B cell (primary cell): ENCODE measurements around the gene TMEM63A. TPM values are rescaled to one million over a fixed set of nuclear protein-coding genes. Genes with fewer than 3 reads are reported as not detected.

Source experiments
- ATAC-seq: fragments of 200-7000 bp; cut with Tn5 transposase; one replicate; pipeline ENCODE4 v1.10.0; 2021; ENCODE audit warnings: low read depth, mild to moderate bottlenecking, moderate number of reproducible peaks, moderate library complexity
- CTCF ChIA-PET: fragments of 350-600 bp; sonication (Branson Sonifier 250); formaldehyde crosslinking; loops from one replicate; lab custom pipeline; 2021; ENCODE audit warnings: antibody characterized with exemption, inconsistent platforms; lab: Charles Lee
- POLR2A ChIA-PET: fragments of 350-600 bp; sonication (Branson Sonifier 250); formaldehyde crosslinking; loops from one replicate; lab custom pipeline; 2021; ENCODE audit warnings: antibody characterized with exemption; lab: Charles Lee
- DNase-seq: peaks from one replicate; pipeline ENCODE4 v3.0.0; 2013
- H2AFZ ChIP-seq: 2 replicates; pipeline ENCODE4 v1.6.1; 2012; ENCODE audit warnings: mild to moderate bottlenecking, low read depth, low read length; ENCODE audit not compliant: insufficient read depth, poor library complexity, severe bottlenecking
- H3K27ac ChIP-seq, 2 donors: 1 replicate in 1 of 2; 2 replicates in 1 of 2; pipeline ENCODE4 v1.5.1; 2012 to 2013; ENCODE audit warnings: low read length in 2 of 2, mild to moderate bottlenecking in 2 of 2, moderate library complexity in 1 of 2
- H3K27me3 ChIP-seq, 4 experiments: fragments of 200-600 bp in 1 of 4; sonication (generic) in 1 of 4; replicated peaks in 1 of 4; 1 replicate in 2 of 4; 2 replicates in 2 of 4; pipeline versions ENCODE4 v1.6.1 to v1.7.0; 2013 to 2016; ENCODE audit warnings: low read length in 3 of 4, mild to moderate bottlenecking in 2 of 4, mixed read lengths in 1 of 4, moderate library complexity in 1 of 4; ENCODE audit not compliant: insufficient read depth in 4 of 4, control insufficient read depth in 3 of 4; ENCODE audit errors: control extremely low read depth in 1 of 4
- H3K36me3 ChIP-seq, 2 experiments: replicated peaks in 1 of 2; 1 replicate in 1 of 2; 2 replicates in 1 of 2; pipeline versions ENCODE4 v1.6.1 to v1.7.1; 2013; ENCODE audit warnings: low read length in 1 of 2; ENCODE audit not compliant: insufficient read depth in 2 of 2, control insufficient read depth in 1 of 2; ENCODE audit errors: control extremely low read depth in 1 of 2, extremely low read depth in 1 of 2
- H3K4me1 ChIP-seq, 2 donors: fragments of 200-600 bp in 1 of 2; sonication (generic) in 1 of 2; 1 replicate in 1 of 2; 2 replicates in 1 of 2; pipeline versions ENCODE4 v1.5.1 to v1.6.1; 2013 to 2017; ENCODE audit warnings: low read length in 2 of 2; ENCODE audit not compliant: control insufficient read depth in 2 of 2, insufficient read depth in 2 of 2
- H3K4me2 ChIP-seq: replicated peaks from 2 replicates; pipeline ENCODE3; 2012; ENCODE audit warnings: mild to moderate bottlenecking, low read depth, low read length; ENCODE audit not compliant: poor library complexity, severe bottlenecking
- H3K4me3 ChIP-seq, 5 experiments: fragments of 200-600 bp in 1 of 5; sonication (generic) in 1 of 5; 1 replicate in 3 of 5; 2 replicates in 2 of 5; pipeline versions ENCODE4 v1.5.1 to v1.7.0; 2011 to 2016; ENCODE audit warnings: low read length in 4 of 5, mild to moderate bottlenecking in 4 of 5, low read depth in 2 of 5, control low read depth in 1 of 5, moderate library complexity in 1 of 5; ENCODE audit not compliant: insufficient read depth in 1 of 5; ENCODE audit errors: control extremely low read depth in 1 of 5, extremely low read depth in 1 of 5
- H3K79me2 ChIP-seq: fragments of 200-600 bp; sonication (generic); one replicate; pipeline ENCODE4 v1.6.0; 2016; ENCODE audit warnings: low read length; ENCODE audit not compliant: control insufficient read depth, insufficient read depth
- H3K9ac ChIP-seq: fragments of 200-600 bp; sonication (generic); 2 replicates; pipeline ENCODE4 v1.6.1; 2017; ENCODE audit warnings: mild to moderate bottlenecking, low read length, moderate library complexity
- H3K9me3 ChIP-seq, 3 donors: one replicate each; pipeline versions ENCODE4 v1.6.1 to v1.7.1; 2013; ENCODE audit warnings: low read length in 2 of 3; ENCODE audit not compliant: control insufficient read depth in 2 of 3, insufficient read depth in 1 of 3; ENCODE audit errors: control extremely low read depth in 1 of 3
- H4K20me1 ChIP-seq: 2 replicates; pipeline ENCODE4 v1.6.0; 2012; ENCODE audit warnings: mild to moderate bottlenecking, low read length; ENCODE audit not compliant: insufficient read depth, control insufficient read depth, poor library complexity, severe bottlenecking
- H3K27ac Mint-ChIP-seq: one replicate; pipeline ENCODE4 v1.8.0; 2021; ENCODE audit warnings: mixed read lengths
- H3K27me3 Mint-ChIP-seq: one replicate; pipeline ENCODE4 v1.8.0; 2021; ENCODE audit warnings: mixed read lengths
- H3K4me1 Mint-ChIP-seq: one replicate; pipeline ENCODE4 v1.8.0; 2021; ENCODE audit warnings: mixed read lengths
- H3K4me3 Mint-ChIP-seq: one replicate; pipeline ENCODE4 v1.8.0; 2021; ENCODE audit warnings: mixed read lengths
- H3K9me3 Mint-ChIP-seq: one replicate; pipeline ENCODE4 v1.8.0; 2022; ENCODE audit warnings: mixed read lengths; ENCODE audit not compliant: insufficient read depth
- EZH2 ChIP-seq: IDR thresholded peaks from 2 replicates; pipeline ENCODE4 v1.6.1; 2012; ENCODE audit warnings: borderline replicate concordance, low read depth, mild to moderate bottlenecking, moderate library complexity, low read length; ENCODE audit not compliant: insufficient read depth, poor library complexity, severe bottlenecking
- WGBS: methylation state at CpG from one replicate; pipeline ENCODE4 v1.1.5; 2013; ENCODE audit warnings: missing lambda C conversion rate; ENCODE audit not compliant: insufficient coverage; 5-methylcytosine and 5-hydroxymethylcytosine counted together
- intact Hi-C: fragments of 100-400 bp; cut with micrococcal nuclease; formaldehyde crosslinking; loops from one replicate; pipeline ENCODE4 v1.10.0; 2022
- polyA plus RNA-seq: library from polyadenylated mRNA; depleted of rRNA; stranded (reverse); fragments of >200 nt; gene quantifications from 2 replicates; pipeline ENCODE4 v1.2.3, GENCODE V29; 2012
- total RNA-seq, 2 donors: library from RNA; stranded (reverse); fragments of 120-200 nt in 1 of 2; gene quantifications; 1 replicate in 1 of 2; 2 replicates in 1 of 2; pipeline versions ENCODE4 v1.2.3 to v1.2.4, GENCODE V29; 2013 to 2022
- TF ChIP-seq, protein P1 (sequence below): fragments of 200-600 bp; IDR thresholded peaks from one replicate; pipeline ENCODE4 v1.8.0; 2022; ENCODE audit warnings: antibody characterized with exemption, mild to moderate bottlenecking

TMEM63A gene
- total and polyA plus RNA-seq, 2 donors (not counting 1 experiment from before 2014, with no cell fraction given) = 209 to 238 TPM

DNA sequence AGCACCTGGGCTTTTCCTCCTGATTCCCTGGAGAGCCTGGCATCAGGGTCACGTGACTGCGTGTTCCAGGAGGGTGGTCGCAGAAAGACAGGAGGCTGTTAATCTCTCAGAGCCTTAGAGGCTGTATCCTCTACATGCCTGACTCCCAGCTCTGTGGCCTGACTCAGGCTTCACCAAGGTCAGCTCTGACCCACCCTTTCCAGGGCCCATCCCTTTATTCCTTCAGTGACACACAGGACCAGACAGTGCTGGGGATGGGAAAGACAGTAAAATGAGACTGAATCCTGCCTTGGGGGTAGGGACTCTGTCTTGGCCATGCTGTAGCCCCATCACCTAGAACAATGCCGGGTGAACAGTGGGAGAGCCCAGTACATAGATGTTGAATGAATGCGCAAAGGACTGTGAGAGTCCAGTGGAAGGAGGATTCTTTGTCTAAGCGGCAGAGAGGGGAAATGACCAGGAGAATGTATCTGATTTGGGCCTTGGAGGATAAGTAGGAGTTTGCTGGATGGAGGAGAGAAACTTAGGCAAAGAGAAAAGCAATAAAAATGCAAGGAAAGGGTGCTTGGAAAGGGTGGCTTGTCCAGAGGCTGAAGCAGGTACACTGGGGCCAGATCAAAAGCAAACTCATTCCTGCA lies 39.3 kb downstream of the TMEM63A start:
- Mint-ChIP-seq H3K4me3 (no peak overlapping the region), H3K9me3 (no peaks in the 10 kb centered on the region), H3K27ac (peak overlapping the region; percentile 70), H3K4me1 (peaks cover 21% of the 10 kb centered on the region), H3K27me3 (no peaks in the 10 kb centered on the region)
- peaks cover 15 to 21% of the 10 kb centered on the region in 2 donors for H3K4me1 ChIP-seq
- no peak overlapping the region for H3K27ac ChIP-seq
- no peaks in the 10 kb centered on the region for H3K9me3 ChIP-seq
- POLR2A ChIA-PET = no interaction called here
- H3K36me3 ChIP-seq = peaks cover 0 to 15% of the 10 kb centered on the region in 2 experiments
- WGBS = 96% methylated on average over 6 of the region's 6 CpGs
- H2AFZ ChIP-seq = no peak overlapping the region
- no peak overlapping the region for H3K4me2 ChIP-seq
- no peaks in the 10 kb centered on the region for H3K79me2 ChIP-seq
- TF ChIP-seq EZH2 = no peak
- TF ChIP-seq, protein P1, sequence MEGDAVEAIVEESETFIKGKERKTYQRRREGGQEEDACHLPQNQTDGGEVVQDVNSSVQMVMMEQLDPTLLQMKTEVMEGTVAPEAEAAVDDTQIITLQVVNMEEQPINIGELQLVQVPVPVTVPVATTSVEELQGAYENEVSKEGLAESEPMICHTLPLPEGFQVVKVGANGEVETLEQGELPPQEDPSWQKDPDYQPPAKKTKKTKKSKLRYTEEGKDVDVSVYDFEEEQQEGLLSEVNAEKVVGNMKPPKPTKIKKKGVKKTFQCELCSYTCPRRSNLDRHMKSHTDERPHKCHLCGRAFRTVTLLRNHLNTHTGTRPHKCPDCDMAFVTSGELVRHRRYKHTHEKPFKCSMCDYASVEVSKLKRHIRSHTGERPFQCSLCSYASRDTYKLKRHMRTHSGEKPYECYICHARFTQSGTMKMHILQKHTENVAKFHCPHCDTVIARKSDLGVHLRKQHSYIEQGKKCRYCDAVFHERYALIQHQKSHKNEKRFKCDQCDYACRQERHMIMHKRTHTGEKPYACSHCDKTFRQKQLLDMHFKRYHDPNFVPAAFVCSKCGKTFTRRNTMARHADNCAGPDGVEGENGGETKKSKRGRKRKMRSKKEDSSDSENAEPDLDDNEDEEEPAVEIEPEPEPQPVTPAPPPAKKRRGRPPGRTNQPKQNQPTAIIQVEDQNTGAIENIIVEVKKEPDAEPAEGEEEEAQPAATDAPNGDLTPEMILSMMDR = no peak
- DNase-seq (no peak), ATAC-seq (no peak)
- H3K9ac ChIP-seq = no peak overlapping the region
- intact Hi-C loops = no loop called here
- no peaks in the 10 kb centered on the region for H3K27me3 ChIP-seq
- H3K4me3 ChIP-seq = no peak overlapping the region
- CTCF ChIA-PET = no interaction called here
- H4K20me1 ChIP-seq = peaks cover 6% of the 10 kb centered on the region

DNA sequence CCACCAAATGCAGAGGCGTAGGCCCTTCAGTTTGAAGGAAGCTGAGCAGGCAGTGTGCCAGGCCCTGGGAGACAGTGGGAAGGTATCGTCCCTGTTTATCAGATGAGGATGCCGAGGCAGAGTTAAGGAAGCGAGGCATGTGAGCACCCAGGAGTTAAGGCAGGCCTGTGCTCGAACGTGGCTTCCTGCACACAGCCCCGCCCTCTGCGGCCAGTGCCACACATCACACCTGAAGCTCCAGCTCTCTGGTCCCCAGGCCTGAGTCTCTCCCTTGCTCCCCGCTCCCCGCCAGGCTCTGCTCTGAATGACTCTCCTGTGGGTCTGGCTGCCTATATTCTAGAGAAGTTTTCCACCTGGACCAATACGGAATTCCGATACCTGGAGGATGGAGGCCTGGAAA lies 40.1 kb downstream of the TMEM63A start:
- no peaks in the 10 kb centered on the region for H3K79me2 ChIP-seq
- DNase-seq = no peak
- peak overlapping the region; percentile 70 for H3K27ac Mint-ChIP-seq
- no peaks in the 10 kb centered on the region for H3K9me3 Mint-ChIP-seq
- intact Hi-C loops = no loop called here
- no peaks in the 10 kb centered on the region for H4K20me1 ChIP-seq
- H3K4me1 Mint-ChIP-seq = peaks cover 13% of the 10 kb centered on the region
- no peak overlapping the region for H3K4me3 ChIP-seq
- H3K27me3 Mint-ChIP-seq = no peaks in the 10 kb centered on the region
- ChIA-PET POLR2A (interaction anchor here (0.7 kb wide), 1 partner anchor 249 kb away, joined by 5 read pairs; no protein-coding TSS in a partner anchor), CTCF (no interaction called here)
- H3K27me3 ChIP-seq = no peaks in the 10 kb centered on the region
- H3K4me2 ChIP-seq = no peak overlapping the region
- no peak for ATAC-seq
- no peak overlapping the region for H3K4me3 Mint-ChIP-seq
- peaks cover 0 to 12% of the 10 kb centered on the region in 2 experiments for H3K36me3 ChIP-seq
- TF ChIP-seq EZH2 = no peak
- TF ChIP-seq, protein P1 = no peak
- no peak overlapping the region for H2AFZ ChIP-seq
- peak overlapping the region in 1 of 2 donors; percentile 36 for H3K27ac ChIP-seq
- no peak overlapping the region for H3K9ac ChIP-seq
- no peaks in the 10 kb centered on the region for H3K9me3 ChIP-seq
- peaks cover 7 to 12% of the 10 kb centered on the region in 2 donors for H3K4me1 ChIP-seq
- WGBS = 92% methylated on average over 12 of the region's 12 CpGs
